IMR-90 (cell line): Measurements from ENCODE around the gene SALL2. TPM values are rescaled to one million over a fixed set of nuclear protein-coding genes. Genes with fewer than 3 reads are reported as not detected.
A peak's percentile ranks its signal among the peaks of the same experiment; 100 is the strongest.

Source experiments
- ATAC-seq: fragments of 200-7000 bp; cut with Tn5 transposase; 2 replicates; pipeline ENCODE4 v1.9.1; 2020; ENCODE audit warnings: low read depth, mild to moderate bottlenecking, moderate library complexity
- BruUV-seq: library from RNA; stranded (reverse); fragments of 400-500 nt; replicated peaks from 2 replicates; lab custom pipeline; 2021; lab: Mats Ljungman, UMichigan
- CTCF ChIA-PET: fragments of 300-600 bp; formaldehyde crosslinking; extraction: SDS; loops from one replicate; lab custom pipeline; 2021; ENCODE audit warnings: antibody characterized with exemption; lab: Yijun Ruan, JAX
- POLR2A ChIA-PET: fragments of 300-600 bp; sonication (Branson Sonifier 250); formaldehyde crosslinking; loops from one replicate; lab custom pipeline; 2022; ENCODE audit warnings: antibody characterized with exemption; ENCODE audit not compliant: unreplicated experiment; lab: Charles Lee
- DNase-seq: peaks from one replicate; pipeline ENCODE4 v3.0.0; 2013
- H2AFZ ChIP-seq: replicated peaks from 2 replicates; pipeline ENCODE3; 2013; ENCODE audit warnings: low read length, mild to moderate bottlenecking; ENCODE audit not compliant: poor library complexity
- H2AK5ac ChIP-seq: 2 replicates; pipeline ENCODE4 v1.6.1; 2013; ENCODE audit warnings: low read depth, low read length, inconsistent platforms
- H2AK9ac ChIP-seq: replicated peaks from 2 replicates; pipeline ENCODE3; 2013; ENCODE audit warnings: mild to moderate bottlenecking, low read depth, low read length, moderate library complexity; ENCODE audit not compliant: poor library complexity
- H2BK120ac ChIP-seq: 2 replicates; pipeline ENCODE4 v1.6.1; 2013; ENCODE audit warnings: low read depth, low read length, inconsistent platforms
- H2BK15ac ChIP-seq: 3 replicates; pipeline ENCODE4 v1.6.1; 2013; ENCODE audit warnings: low read depth, low read length, inconsistent platforms
- H2BK20ac ChIP-seq: 2 replicates; pipeline ENCODE4 v1.6.1; 2013; ENCODE audit warnings: low read depth, mild to moderate bottlenecking, inconsistent platforms, low read length, moderate library complexity
- H2BK5ac ChIP-seq: 2 replicates; pipeline ENCODE4 v1.6.1; 2013; ENCODE audit warnings: mild to moderate bottlenecking, low read depth, low read length, inconsistent platforms; ENCODE audit not compliant: poor library complexity, severe bottlenecking
- H3K14ac ChIP-seq: replicated peaks from 2 replicates; pipeline ENCODE4 v1.6.1; 2013; ENCODE audit warnings: low read depth, low read length, inconsistent platforms
- H3K18ac ChIP-seq: 2 replicates; pipeline ENCODE4 v1.6.1; 2013; ENCODE audit warnings: low read depth, low read length, control low read depth
- H3K23ac ChIP-seq: 2 replicates; pipeline ENCODE4 v1.6.1; 2013; ENCODE audit warnings: low read depth, low read length, inconsistent platforms
- H3K27ac ChIP-seq: 2 replicates; pipeline ENCODE4 v1.5.1; 2013; ENCODE audit warnings: mild to moderate bottlenecking, control low read depth, low read length; ENCODE audit not compliant: insufficient read depth
- H3K27me3 ChIP-seq: 2 replicates; pipeline ENCODE4 v1.6.1; 2013; ENCODE audit warnings: low read length; ENCODE audit not compliant: control insufficient read depth, insufficient read depth
- H3K36me3 ChIP-seq: 2 replicates; pipeline ENCODE4 v1.6.1; 2013; ENCODE audit warnings: low read length, mixed read lengths; ENCODE audit not compliant: control insufficient read depth, insufficient read depth
- H3K4ac ChIP-seq: 2 replicates; pipeline ENCODE4 v1.6.1; 2013; ENCODE audit warnings: low read depth, low read length, inconsistent platforms
- H3K4me1 ChIP-seq: 2 replicates; pipeline ENCODE4 v1.6.1; 2013; ENCODE audit warnings: low read length, mixed read lengths; ENCODE audit not compliant: control insufficient read depth, insufficient read depth
- H3K4me2 ChIP-seq: 2 replicates; pipeline ENCODE4 v1.6.1; 2013; ENCODE audit warnings: low read depth, mild to moderate bottlenecking, control low read depth, low read length, moderate library complexity
- H3K4me3 ChIP-seq: 2 replicates; pipeline ENCODE4 v1.5.1; 2013; ENCODE audit warnings: low read depth, mild to moderate bottlenecking, control low read depth, low read length, moderate library complexity; ENCODE audit not compliant: insufficient read depth
- H3K56ac ChIP-seq: 2 replicates; pipeline ENCODE4 v1.6.1; 2013; ENCODE audit warnings: low read length, inconsistent platforms; ENCODE audit not compliant: insufficient read depth; ENCODE audit errors: extremely low read depth
- H3K79me1 ChIP-seq, 2 experiments: 2 replicates each; pipeline ENCODE4 v1.6.1; 2013; ENCODE audit warnings: low read length in 2 of 2, inconsistent platforms in 1 of 2, low read depth in 1 of 2
- H3K9ac ChIP-seq: 2 replicates; pipeline ENCODE4 v1.6.1; 2013; ENCODE audit warnings: low read depth, low read length, control low read depth
- H3K9me1 ChIP-seq: 2 replicates; pipeline ENCODE4 v1.6.1; 2013; ENCODE audit warnings: low read length, inconsistent platforms; ENCODE audit not compliant: insufficient read depth
- H3K9me3 ChIP-seq: 2 replicates; pipeline ENCODE4 v1.6.1; 2013; ENCODE audit warnings: low read length; ENCODE audit not compliant: control insufficient read depth, insufficient read depth
- H4K20me1 ChIP-seq: 2 replicates; pipeline ENCODE4 v1.6.1; 2013; ENCODE audit warnings: low read length, inconsistent platforms; ENCODE audit not compliant: insufficient read depth
- H4K5ac ChIP-seq: 2 replicates; pipeline ENCODE4 v1.6.1; 2013; ENCODE audit warnings: mild to moderate bottlenecking, low read depth, low read length, control low read depth
- H4K8ac ChIP-seq, 2 experiments: 2 replicates each; pipeline ENCODE4 v1.6.1; 2013; ENCODE audit warnings: low read depth in 2 of 2, low read length in 2 of 2, control low read depth in 1 of 2, inconsistent platforms in 1 of 2
- H4K91ac ChIP-seq: 2 replicates; pipeline ENCODE4 v1.6.1; 2013; ENCODE audit warnings: low read depth, low read length, inconsistent platforms; ENCODE audit not compliant: insufficient read depth
- BHLHE40 ChIP-seq: fragments of 150-350 bp; IDR thresholded peaks from 2 replicates; pipeline ENCODE4 v1.6.1; 2016; ENCODE audit warnings: mild to moderate bottlenecking, low read depth, low read length
- CEBPB ChIP-seq: IDR thresholded peaks from 2 replicates; pipeline ENCODE4 v1.6.1; 2012; ENCODE audit warnings: low read depth, low read length, improper control_type of control experiment
- CHD1 ChIP-seq: IDR thresholded peaks from 2 replicates; pipeline ENCODE4 v1.6.1; 2012; ENCODE audit warnings: low read depth, low read length, improper control_type of control experiment
- CTCF ChIP-seq: conservative IDR thresholded peaks from 2 replicates; pipeline ENCODE4 v1.5.1; 2012; ENCODE audit warnings: mild to moderate bottlenecking, low read depth, low read length, improper control_type of control experiment
- ELK1 ChIP-seq: fragments of 150-350 bp; IDR thresholded peaks from 2 replicates; pipeline ENCODE4 v1.6.1; 2016; ENCODE audit warnings: low read depth, mild to moderate bottlenecking, low read length, moderate library complexity, borderline replicate concordance
- MAFK ChIP-seq: IDR thresholded peaks from 2 replicates; pipeline ENCODE4 v1.6.1; 2012; ENCODE audit warnings: low read depth, low read length, improper control_type of control experiment
- MAZ ChIP-seq: IDR thresholded peaks from 2 replicates; pipeline ENCODE4 v1.6.1; 2012; ENCODE audit warnings: low read depth, mild to moderate bottlenecking, low read length, improper control_type of control experiment, moderate library complexity, borderline replicate concordance
- MXI1 ChIP-seq: IDR thresholded peaks from 2 replicates; pipeline ENCODE4 v1.6.1; 2012; ENCODE audit warnings: low read depth, mild to moderate bottlenecking, low read length, moderate library complexity, borderline replicate concordance
- POLR2A ChIP-seq: IDR thresholded peaks from 2 replicates; pipeline ENCODE4 v1.6.1; 2012; ENCODE audit warnings: mild to moderate bottlenecking, low read depth, low read length
- RAD21 ChIP-seq: IDR thresholded peaks from 2 replicates; pipeline ENCODE4 v1.6.1; 2012; ENCODE audit warnings: low read length, improper control_type of control experiment
- RCOR1 ChIP-seq: IDR thresholded peaks from 2 replicates; pipeline ENCODE4 v1.6.1; 2012; ENCODE audit warnings: mild to moderate bottlenecking, low read length, improper control_type of control experiment; ENCODE audit not compliant: insufficient replicate concordance
- SMC3 ChIP-seq: fragments of 150-350 bp; IDR thresholded peaks from 2 replicates; pipeline ENCODE4 v1.6.1; 2016; ENCODE audit warnings: low read depth, mild to moderate bottlenecking, antibody characterized with exemption, low read length, moderate library complexity
- USF2 ChIP-seq: fragments of 150-350 bp; IDR thresholded peaks from 2 replicates; pipeline ENCODE4 v1.6.1; 2017; ENCODE audit warnings: mild to moderate bottlenecking, antibody characterized with exemption, low read length, low read depth
- WGBS, 2 experiments: methylation state at CpG; one replicate each; pipeline versions ENCODE4 v1.1.5 to v1.1.7; 2013; ENCODE audit warnings: missing lambda C conversion rate in 2 of 2; ENCODE audit not compliant: insufficient read length in 1 of 2; ENCODE audit errors: extremely low coverage in 2 of 2; 5-methylcytosine and 5-hydroxymethylcytosine counted together
- dilution Hi-C: fragments of 300-500 bp; cut with HindIII; formaldehyde crosslinking; loops from one replicate; pipeline ENCODE4 v1.14.3; 2018; ENCODE audit warnings: low sequenced_read_pairs; ENCODE audit not compliant: unreplicated experiment
- in situ Hi-C: fragments of 300-500 bp; cut with MboI; formaldehyde crosslinking; loops from 3 replicates; pipeline ENCODE4 v1.14.3; 2019; ENCODE audit warnings: low sequenced_read_pairs, inconsistent platforms, mixed read lengths
- intact Hi-C: fragments of 100-400 bp; cut with micrococcal nuclease; formaldehyde crosslinking; loops from 2 replicates; pipeline ENCODE4 v1.10.0; 2022
- polyA plus RNA-seq, 3 experiments: library from polyadenylated mRNA; depleted of rRNA; stranded (reverse); fragments of >200 nt; gene quantifications; 2 replicates each; pipeline ENCODE4 v1.2.3, GENCODE V29; 2012; ENCODE audit warnings: low replicate concordance in 1 of 3
- total RNA-seq: library from RNA; depleted of rRNA; stranded (reverse); fragments of >200 nt; gene quantifications from 2 replicates; pipeline ENCODE4 v1.2.3, GENCODE V29; 2012

Gene SALL2
- total and polyA plus RNA-seq, 2 of the 4 experiments (the other 2 are of a cell fraction) = 2.9 to 10.1 TPM

DNA sequence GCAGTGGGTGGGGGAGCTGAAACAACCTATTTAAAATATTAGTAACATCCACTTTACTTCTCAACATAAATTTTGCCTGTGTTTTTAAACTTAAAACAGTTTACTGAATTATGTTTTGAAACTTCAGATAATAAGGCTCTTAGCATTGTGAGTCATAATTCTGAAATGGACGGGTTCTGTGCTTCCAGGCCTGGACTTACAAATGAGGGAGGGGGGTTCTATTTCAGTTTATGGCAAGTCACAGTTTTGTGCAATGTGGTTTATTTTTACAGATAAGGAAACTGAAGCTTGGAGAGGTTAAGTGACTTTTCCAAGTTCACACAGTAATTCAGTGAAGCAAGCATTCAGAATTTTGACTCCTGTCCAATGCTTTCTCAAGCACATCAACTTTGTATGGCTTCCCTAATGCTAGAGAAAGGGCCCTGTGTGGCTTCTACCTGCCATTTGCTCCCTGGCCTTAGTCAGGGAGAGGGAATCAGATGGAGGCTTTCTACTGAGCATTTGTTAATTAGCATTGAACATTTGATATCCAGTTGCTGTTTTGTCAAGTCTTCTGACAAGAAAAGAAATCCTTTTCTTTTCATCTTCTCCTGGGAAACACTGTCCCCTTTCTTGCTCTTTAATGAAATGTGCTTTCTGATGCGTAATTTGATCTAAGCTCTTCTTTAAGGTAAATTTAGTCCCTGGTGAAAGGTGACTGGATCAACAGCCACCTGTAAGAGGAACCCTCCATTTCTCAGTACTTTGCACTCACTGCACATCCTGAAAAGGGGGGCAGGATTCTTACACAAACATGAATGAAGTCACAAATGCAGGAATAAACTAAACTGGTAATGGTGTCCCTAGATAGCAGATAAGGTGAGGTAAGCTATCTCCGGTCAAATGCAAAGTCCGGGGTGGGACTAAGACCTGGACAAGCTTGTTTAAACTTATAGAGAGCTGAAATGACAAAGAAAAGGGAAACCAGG, 2.5 kb upstream of the SALL2 start:
- no TSS peak for BruUV-seq
- Histone ChIP-seq H3K9me3 (no peaks in the 10 kb centered on the region), H3K4me1 (peaks cover 2% of the 10 kb centered on the region), H3K23ac (no peak overlapping the region), H2AFZ (no peak overlapping the region), H2BK120ac (no peak overlapping the region), H4K8ac (no peak overlapping the region), H3K4ac (no peak overlapping the region), H2AK5ac (no peak overlapping the region), H3K79me1 (peaks cover 0 to 19% of the 10 kb centered on the region in 2 experiments; a peak in 2 of 4 replicates), H3K36me3 (peaks cover 11% of the 10 kb centered on the region; the same call in 1 of the 2 replicates), H2AK9ac (no peak overlapping the region), H3K14ac (no peak overlapping the region), H3K9ac (no peak overlapping the region), H2BK20ac (no peak overlapping the region), H3K4me2 (no peak overlapping the region), H3K18ac (no peak overlapping the region), H3K27me3 (peaks cover 11% of the 10 kb centered on the region), H2BK15ac (no peak overlapping the region), H4K5ac (no peak overlapping the region), H2BK5ac (no peak overlapping the region), H3K9me1 (peaks cover 4% of the 10 kb centered on the region), H3K27ac (no peak overlapping the region), H4K20me1 (no peaks in the 10 kb centered on the region), H4K91ac (no peak overlapping the region), H3K56ac (no peak overlapping the region), H3K4me3 (no peak overlapping the region)
- CTCF ChIA-PET = interaction anchor here (0.9 kb wide), 1 partner anchor 10 kb away, joined by 3 read pairs; no protein-coding TSS in a partner anchor
- in situ Hi-C loops = no loop called here
- intact Hi-C loops = no loop called here
- POLR2A ChIA-PET = interaction anchor here (0.6 kb wide), 1 partner anchor 33 kb away, joined by 4 read pairs; no protein-coding TSS in a partner anchor
- ATAC-seq (peak; percentile 8; the same call in 1 of the 2 replicates), DNase-seq (peak; percentile 52)
- WGBS, 2 experiments = 53% methylated on average over 3 of the region's 4 CpGs; no CpG with 5 or more reads in 1 of the 2 experiments
- dilution Hi-C loops = no loop called here
- no peak for TF ChIP-seq MAZ
- no peak for TF ChIP-seq USF2
- TF ChIP-seq ELK1 = no peak
- no peak for TF ChIP-seq BHLHE40
- TF ChIP-seq POLR2A = no peak
- no peak for TF ChIP-seq SMC3
- TF ChIP-seq MXI1 = no peak
- TF ChIP-seq RCOR1 = no peak
- no peak for TF ChIP-seq MAFK
- no peak for TF ChIP-seq CHD1
- TF ChIP-seq CEBPB = no peak
- TF ChIP-seq RAD21 = no peak
- TF ChIP-seq CTCF = no peak
